CD4-positive, alpha-beta T cell (primary cell): ENCODE data around the gene CD34. TPM values are rescaled to one million over a fixed set of nuclear protein-coding genes. Genes with fewer than 3 reads are reported as not detected.
"Not testable (repeated sequence)": the region's sequence is repeated elsewhere in the genome, so short reads cannot be mapped to it uniquely, and the experiment has no call there.

ENCODE experiments used
- ATAC-seq: fragments of 200-7000 bp; cut with Tn5 transposase; one replicate; pipeline ENCODE4 v1.10.0; 2022; ENCODE audit warnings: mild to moderate bottlenecking; ENCODE audit not compliant: poor library complexity
- CTCF ChIA-PET: fragments of 350-600 bp; sonication (Branson Sonifier 250); formaldehyde crosslinking; loops from one replicate; lab custom pipeline; 2021; ENCODE audit warnings: antibody characterized with exemption, inconsistent platforms; lab: Charles Lee
- POLR2A ChIA-PET: fragments of 350-600 bp; sonication (Branson Sonifier 250); formaldehyde crosslinking; loops from one replicate; lab custom pipeline; 2021; ENCODE audit warnings: antibody characterized with exemption, inconsistent platforms; lab: Charles Lee
- DNase-seq, 14 experiments: peaks; one replicate each; pipeline ENCODE4 v3.0.0-alpha.2; 2013 to 2020; ENCODE audit warnings: mixed read lengths in 2 of 14
- H3K27ac ChIP-seq, 2 donors: one replicate each; pipeline versions ENCODE4 v1.5.1 to v1.7.0; 2013; ENCODE audit warnings: low read length in 2 of 2, low read depth in 1 of 2, mild to moderate bottlenecking in 1 of 2
- H3K27me3 ChIP-seq, 2 experiments: 1 replicate in 1 of 2; 2 replicates in 1 of 2; pipeline versions ENCODE4 v1.6.1 to v1.7.0; 2013; ENCODE audit warnings: low read length in 2 of 2, control low read depth in 1 of 2, mild to moderate bottlenecking in 1 of 2, moderate library complexity in 1 of 2; ENCODE audit not compliant: insufficient read depth in 2 of 2, control insufficient read depth in 1 of 2
- H3K36me3 ChIP-seq: one replicate; pipeline ENCODE4 v1.6.1; 2013; ENCODE audit warnings: low read length, control low read depth; ENCODE audit not compliant: insufficient read depth
- H3K4me1 ChIP-seq: one replicate; pipeline ENCODE4 v1.6.1; 2013; ENCODE audit warnings: low read length, control low read depth; ENCODE audit not compliant: insufficient read depth
- H3K4me3 ChIP-seq: one replicate; pipeline ENCODE4 v1.5.1; 2013; ENCODE audit warnings: mild to moderate bottlenecking, low read length, moderate library complexity
- H3K9me3 ChIP-seq, 2 experiments: 1 replicate in 1 of 2; 2 replicates in 1 of 2; pipeline versions ENCODE4 v1.6.1 to v1.7.0; 2013; ENCODE audit warnings: low read length in 2 of 2, mild to moderate bottlenecking in 2 of 2, control low read depth in 1 of 2, moderate library complexity in 1 of 2; ENCODE audit not compliant: control insufficient read depth in 1 of 2, insufficient read depth in 1 of 2
- H3K27ac Mint-ChIP-seq: one replicate; pipeline ENCODE4 v1.8.0; 2020; ENCODE audit warnings: mixed read lengths
- H3K27me3 Mint-ChIP-seq: one replicate; pipeline ENCODE4 v1.8.0; 2021; ENCODE audit warnings: mixed read lengths
- H3K36me3 Mint-ChIP-seq: one replicate; pipeline ENCODE4 v1.8.0; 2021; ENCODE audit warnings: low read depth, mixed read lengths
- H3K4me1 Mint-ChIP-seq: one replicate; pipeline ENCODE4 v1.8.0; 2021; ENCODE audit warnings: low read depth, mixed read lengths
- H3K4me3 Mint-ChIP-seq: one replicate; pipeline ENCODE4 v1.8.0; 2020; ENCODE audit warnings: mild to moderate bottlenecking, mixed read lengths
- H3K9me3 Mint-ChIP-seq: one replicate; pipeline ENCODE4 v1.8.0; 2020; ENCODE audit warnings: mixed read lengths
- intact Hi-C, 2 experiments: fragments of 100-400 bp; cut with DNase I in 1 of 2; cut with micrococcal nuclease in 1 of 2; formaldehyde crosslinking; loops; one replicate each; pipeline versions ENCODE4 v1.15.1 to v1.9.0; 2023 to 2025; cut with DNase I, micrococcal nuclease
- total RNA-seq, 174 experiments: library from RNA in 2 of 174; stranded (reverse) in 2 of 174; gene quantifications; one replicate each; pipeline ENCODE4 v1.2.3 and lab custom pipeline; 2021 to 2026
- TF ChIP-seq, protein P1 (sequence below): fragments of 200-600 bp; IDR thresholded peaks from one replicate; pipeline ENCODE4 v1.8.0; 2022; ENCODE audit warnings: antibody characterized with exemption, mild to moderate bottlenecking

Gene CD34
- total RNA-seq, 2 experiments from 2014 or later: not detected

DNA sequence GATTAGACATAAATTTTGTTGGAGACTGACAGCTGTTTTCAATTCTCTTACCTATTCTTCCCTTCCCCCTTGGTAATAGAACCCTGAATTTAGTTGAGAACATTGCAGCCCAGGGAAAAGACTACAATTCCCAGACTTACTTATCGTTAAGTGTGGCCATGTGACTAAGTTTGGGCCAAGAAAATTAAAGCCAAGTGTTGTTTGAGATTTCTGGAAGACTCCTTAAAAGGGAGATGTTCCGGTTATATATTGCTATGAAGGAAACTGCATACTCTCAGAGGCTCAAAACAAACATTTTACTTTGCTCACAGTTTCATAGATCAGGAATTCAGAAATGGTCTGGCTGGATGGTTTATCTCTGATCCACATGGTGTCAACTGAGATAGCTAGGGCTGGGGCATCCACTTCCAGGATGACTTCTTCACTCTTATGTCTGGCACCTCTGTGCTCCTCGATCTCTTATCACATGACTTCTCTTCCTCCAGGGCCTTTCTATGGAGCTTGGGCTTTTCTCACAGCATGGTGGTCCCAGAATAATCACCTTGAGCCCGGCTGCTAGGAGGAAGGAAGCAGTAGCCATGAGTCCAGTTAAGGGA, 22.4 kb upstream of the CD34 start:
- Histone ChIP-seq H3K36me3 (no peaks in the 10 kb centered on the region), H3K4me3 (no peak overlapping the region), H3K27ac (no peak overlapping the region), H3K9me3 (no peaks in the 10 kb centered on the region), H3K4me1 (no peaks in the 10 kb centered on the region), H3K27me3 (peaks cover 0 to 3% of the 10 kb centered on the region in 2 experiments)
- Mint-ChIP-seq H3K36me3 (no peaks in the 10 kb centered on the region), H3K4me1 (no peaks in the 10 kb centered on the region), H3K27ac (no peak overlapping the region), H3K9me3 (no peaks in the 10 kb centered on the region), H3K27me3 (peaks cover 5% of the 10 kb centered on the region), H3K4me3 (no peak overlapping the region)
- ChIA-PET POLR2A (no interaction called here), CTCF (no interaction called here)
- no peak for ATAC-seq
- intact Hi-C loops: no loop called here
- no peak for DNase-seq
- TF ChIP-seq, protein P1, sequence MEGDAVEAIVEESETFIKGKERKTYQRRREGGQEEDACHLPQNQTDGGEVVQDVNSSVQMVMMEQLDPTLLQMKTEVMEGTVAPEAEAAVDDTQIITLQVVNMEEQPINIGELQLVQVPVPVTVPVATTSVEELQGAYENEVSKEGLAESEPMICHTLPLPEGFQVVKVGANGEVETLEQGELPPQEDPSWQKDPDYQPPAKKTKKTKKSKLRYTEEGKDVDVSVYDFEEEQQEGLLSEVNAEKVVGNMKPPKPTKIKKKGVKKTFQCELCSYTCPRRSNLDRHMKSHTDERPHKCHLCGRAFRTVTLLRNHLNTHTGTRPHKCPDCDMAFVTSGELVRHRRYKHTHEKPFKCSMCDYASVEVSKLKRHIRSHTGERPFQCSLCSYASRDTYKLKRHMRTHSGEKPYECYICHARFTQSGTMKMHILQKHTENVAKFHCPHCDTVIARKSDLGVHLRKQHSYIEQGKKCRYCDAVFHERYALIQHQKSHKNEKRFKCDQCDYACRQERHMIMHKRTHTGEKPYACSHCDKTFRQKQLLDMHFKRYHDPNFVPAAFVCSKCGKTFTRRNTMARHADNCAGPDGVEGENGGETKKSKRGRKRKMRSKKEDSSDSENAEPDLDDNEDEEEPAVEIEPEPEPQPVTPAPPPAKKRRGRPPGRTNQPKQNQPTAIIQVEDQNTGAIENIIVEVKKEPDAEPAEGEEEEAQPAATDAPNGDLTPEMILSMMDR: no peak

DNA sequence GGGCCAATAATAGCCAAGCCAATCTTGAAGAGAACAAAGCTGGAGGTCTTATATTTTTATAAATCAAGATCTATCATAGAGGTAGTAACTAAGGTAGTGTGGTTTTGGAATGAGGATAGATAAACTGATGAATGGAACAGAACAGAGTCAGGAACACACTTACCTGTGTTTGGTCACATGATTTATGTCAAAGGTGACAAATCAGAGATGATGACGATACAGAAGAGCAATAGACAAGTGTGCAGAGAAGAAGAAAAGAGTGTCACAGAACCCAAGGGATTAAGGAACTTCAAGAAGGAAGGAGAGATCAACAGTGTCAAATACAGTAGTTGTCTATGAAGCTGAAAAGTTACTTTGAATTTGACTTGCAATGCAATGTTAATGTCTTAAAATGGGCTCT, 16.1 kb upstream of the CD34 start:
- intact Hi-C loops: no loop called here
- Histone ChIP-seq H3K4me1 (no peaks in the 10 kb centered on the region), H3K4me3 (no peak overlapping the region), H3K27ac (no peak overlapping the region), H3K36me3 (no peaks in the 10 kb centered on the region), H3K9me3 (no peaks in the 10 kb centered on the region), H3K27me3 (peaks cover 6 to 15% of the 10 kb centered on the region in 2 experiments)
- Mint-ChIP-seq H3K9me3 (no peaks in the 10 kb centered on the region), H3K27ac (no peak overlapping the region), H3K27me3 (peaks cover 20% of the 10 kb centered on the region), H3K4me1 (no peaks in the 10 kb centered on the region), H3K36me3 (no peaks in the 10 kb centered on the region), H3K4me3 (no peak overlapping the region)
- ATAC-seq: no peak
- TF ChIP-seq, protein P1: no peak
- ChIA-PET POLR2A (no interaction called here), CTCF (no interaction called here)
- no peak for DNase-seq

DNA sequence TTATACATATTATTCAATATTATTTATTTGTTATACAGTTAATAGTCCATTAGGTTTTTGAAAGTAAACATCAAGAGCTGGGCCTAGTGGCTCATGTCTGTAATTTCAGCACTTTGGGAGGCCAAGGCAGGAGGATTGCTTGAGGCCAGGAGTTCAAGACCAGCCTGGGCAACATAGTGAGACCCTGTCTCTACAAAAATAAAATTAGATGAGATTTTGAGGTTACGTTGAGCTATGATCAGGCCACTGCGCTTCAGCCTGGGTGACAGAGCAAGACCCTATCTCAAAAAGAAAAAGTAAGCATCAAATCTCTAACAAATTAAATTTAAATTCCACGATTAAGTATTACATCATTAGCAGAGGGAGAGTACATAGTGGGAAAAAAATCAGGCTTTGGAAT, 15.0 kb upstream of the CD34 start:
- H3K4me3 Mint-ChIP-seq, H3K9me3 Mint-ChIP-seq, H3K9me3 ChIP-seq, intact Hi-C loops, H3K4me3 ChIP-seq, H3K36me3 Mint-ChIP-seq, H3K4me1 ChIP-seq, H3K27ac ChIP-seq, CTCF ChIA-PET, H3K4me1 Mint-ChIP-seq, H3K36me3 ChIP-seq, ATAC-seq, DNase-seq, POLR2A ChIA-PET, H3K27ac Mint-ChIP-seq: not testable (repeated sequence)
- H3K27me3 Mint-ChIP-seq: peaks cover 27% of the 10 kb centered on the region
- H3K27me3 ChIP-seq: peaks cover 6 to 15% of the 10 kb centered on the region in 2 experiments

DNA sequence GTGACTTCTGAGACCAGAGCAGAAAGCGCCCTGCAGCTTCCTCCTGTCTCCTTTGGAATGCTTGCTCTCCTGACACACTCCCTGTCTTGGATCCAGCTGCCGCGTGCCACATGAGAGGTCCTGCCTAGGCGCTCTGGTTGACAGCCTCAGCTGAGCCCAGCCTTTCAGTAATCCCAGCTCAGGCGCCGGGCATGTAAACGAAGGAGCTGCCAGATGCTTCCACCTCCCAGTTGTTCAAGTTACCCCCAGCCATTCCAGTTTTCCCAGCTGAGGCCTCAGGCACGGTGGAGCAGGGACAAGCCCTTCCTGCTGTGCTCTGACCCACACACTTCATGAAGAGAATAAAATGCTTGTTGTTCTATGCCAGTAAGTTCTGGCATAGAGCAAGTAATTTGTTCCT, 14.3 kb upstream of the CD34 start:
- Mint-ChIP-seq H3K4me3 (no peak overlapping the region), H3K27ac (no peak overlapping the region), H3K36me3 (no peaks in the 10 kb centered on the region), H3K9me3 (no peaks in the 10 kb centered on the region), H3K4me1 (no peaks in the 10 kb centered on the region), H3K27me3 (peaks cover 26% of the 10 kb centered on the region)
- H3K9me3 ChIP-seq: no peaks in the 10 kb centered on the region
- TF ChIP-seq, protein P1: no peak
- no peak overlapping the region for H3K4me3 ChIP-seq
- POLR2A ChIA-PET: interaction anchor here (0.7 kb wide), 1 partner anchor 17 kb away, joined by 3 read pairs; no protein-coding TSS in a partner anchor
- H3K4me1 ChIP-seq: no peaks in the 10 kb centered on the region
- DNase-seq (no peak), ATAC-seq (no peak)
- intact Hi-C loops: no loop called here
- H3K27me3 ChIP-seq: peaks cover 6 to 16% of the 10 kb centered on the region in 2 experiments
- H3K36me3 ChIP-seq: no peaks in the 10 kb centered on the region
- no peak overlapping the region for H3K27ac ChIP-seq
- CTCF ChIA-PET: interaction anchor here (1.0 kb wide), 1 partner anchor 40 kb away, joined by 4 read pairs; no protein-coding TSS in a partner anchor
